ENCODE measurements around the gene CPS1.

Gene CPS1

GRCh38 chr2:210662560-210662959, 106.2 kb downstream of the CPS1 start:
- Mint-ChIP-seq H3K9me3 (ENCODE audit: low read depth) (peaks cover 14% of the 10 kb centered on the region), H3K4me1 (ENCODE audit: low read depth) (no peaks in the 10 kb centered on the region), H3K36me3 (peaks cover 2% of the 10 kb centered on the region), H3K27me3 (no peaks in the 10 kb centered on the region), H3K27ac (no peak overlapping the region), H3K4me3 (no peak overlapping the region)

- Mint-ChIP-seq H3K27ac (no peak overlapping the region), H3K27me3 (no peaks in the 10 kb centered on the region), H3K36me3 (peaks cover 4% of the 10 kb centered on the region), H3K4me1 (ENCODE audit: low read depth) (no peaks in the 10 kb centered on the region), H3K9me3 (ENCODE audit: low read depth) (peaks cover 14% of the 10 kb centered on the region), H3K4me3 (no peak overlapping the region)
These were observed 107.3 kb downstream of the CPS1 start for GRCh38 chr2:210663631-210664089.

- no peaks in the 10 kb centered on the region for H3K27me3 Mint-ChIP-seq
- no peaks in the 10 kb centered on the region for H3K9me3 Mint-ChIP-seq (ENCODE audit: low read depth)
- H3K4me1 Mint-ChIP-seq (ENCODE audit: low read depth) = no peaks in the 10 kb centered on the region
- H3K36me3 Mint-ChIP-seq = peaks cover 3% of the 10 kb centered on the region
- H3K4me3 Mint-ChIP-seq = no peak overlapping the region
- H3K27ac Mint-ChIP-seq = no peak overlapping the region
These were observed 111.3 kb downstream of the CPS1 start for GRCh38 chr2:210667711-210668110.

GRCh38 chr2:210671065-210671464, 114.7 kb downstream of the CPS1 start:
- Mint-ChIP-seq H3K27me3 (no peaks in the 10 kb centered on the region), H3K4me1 (ENCODE audit: low read depth) (no peaks in the 10 kb centered on the region), H3K36me3 (peaks cover 3% of the 10 kb centered on the region), H3K4me3 (no peak overlapping the region), H3K9me3 (ENCODE audit: low read depth) (no peaks in the 10 kb centered on the region), H3K27ac (no peak overlapping the region)

- no peaks in the 10 kb centered on the region for H3K27me3 Mint-ChIP-seq
- H3K9me3 Mint-ChIP-seq (ENCODE audit: low read depth) = no peaks in the 10 kb centered on the region
- H3K4me1 Mint-ChIP-seq (ENCODE audit: low read depth) = no peaks in the 10 kb centered on the region
- H3K4me3 Mint-ChIP-seq = no peak overlapping the region
- no peak overlapping the region for H3K27ac Mint-ChIP-seq
- H3K36me3 Mint-ChIP-seq = peaks cover 3% of the 10 kb centered on the region
These were observed 116.7 kb downstream of the CPS1 start for GRCh38 chr2:210673117-210673516.

GRCh38 chr2:210676067-210676466, 119.7 kb downstream of the CPS1 start:
- Mint-ChIP-seq H3K4me1 (ENCODE audit: low read depth) (no peaks in the 10 kb centered on the region), H3K4me3 (no peak overlapping the region), H3K9me3 (ENCODE audit: low read depth) (no peaks in the 10 kb centered on the region), H3K27me3 (no peaks in the 10 kb centered on the region), H3K36me3 (no peaks in the 10 kb centered on the region), H3K27ac (no peak overlapping the region)

- Mint-ChIP-seq H3K4me3 (no peak overlapping the region), H3K27ac (no peak overlapping the region), H3K36me3 (no peaks in the 10 kb centered on the region), H3K9me3 (ENCODE audit: low read depth) (no peaks in the 10 kb centered on the region), H3K27me3 (no peaks in the 10 kb centered on the region), H3K4me1 (ENCODE audit: low read depth) (no peaks in the 10 kb centered on the region)
These were observed 125.1 kb downstream of the CPS1 start for GRCh38 chr2:210681491-210681890.

GRCh38 chr2:210686401-210686800, 130.0 kb downstream of the CPS1 start:
- no peaks in the 10 kb centered on the region for H3K4me1 Mint-ChIP-seq (ENCODE audit: low read depth)
- no peaks in the 10 kb centered on the region for H3K36me3 Mint-ChIP-seq

GRCh38 chr2:210687786-210688470, 131.5 kb downstream of the CPS1 start:
- no peak overlapping the region for H3K27ac Mint-ChIP-seq
- H3K4me3 Mint-ChIP-seq = no peak overlapping the region
- H3K27me3 Mint-ChIP-seq = no peaks in the 10 kb centered on the region
- H3K9me3 Mint-ChIP-seq (ENCODE audit: low read depth) = no peaks in the 10 kb centered on the region
- no peaks in the 10 kb centered on the region for H3K4me1 Mint-ChIP-seq (ENCODE audit: low read depth)
- H3K36me3 Mint-ChIP-seq = no peaks in the 10 kb centered on the region

More at GRCh38 chr2:210686401-210686800, 130.0 kb downstream of the CPS1 start:
- Mint-ChIP-seq H3K27ac (no peak overlapping the region), H3K4me3 (no peak overlapping the region), H3K9me3 (ENCODE audit: low read depth) (no peaks in the 10 kb centered on the region), H3K27me3 (no peaks in the 10 kb centered on the region)

GRCh38 chr2:210707900-210708299, 151.5 kb downstream of the CPS1 start:
- no peak overlapping the region for H3K27ac Mint-ChIP-seq
- no peaks in the 10 kb centered on the region for H3K27me3 Mint-ChIP-seq
- H3K36me3 Mint-ChIP-seq = no peaks in the 10 kb centered on the region
- H3K4me3 Mint-ChIP-seq = no peak overlapping the region
- H3K9me3 Mint-ChIP-seq (ENCODE audit: low read depth) = no peaks in the 10 kb centered on the region
- H3K4me1 Mint-ChIP-seq (ENCODE audit: low read depth) = no peaks in the 10 kb centered on the region

- Mint-ChIP-seq H3K36me3 (no peaks in the 10 kb centered on the region), H3K4me3 (no peak overlapping the region), H3K27me3 (no peaks in the 10 kb centered on the region), H3K27ac (no peak overlapping the region), H3K9me3 (ENCODE audit: low read depth) (no peaks in the 10 kb centered on the region), H3K4me1 (ENCODE audit: low read depth) (no peaks in the 10 kb centered on the region)
These were observed 156.7 kb downstream of the CPS1 start for GRCh38 chr2:210713122-210713521.

- Mint-ChIP-seq H3K4me1 (ENCODE audit: low read depth) (no peaks in the 10 kb centered on the region), H3K27me3 (no peaks in the 10 kb centered on the region), H3K4me3 (no peak overlapping the region), H3K27ac (no peak overlapping the region), H3K36me3 (no peaks in the 10 kb centered on the region), H3K9me3 (ENCODE audit: low read depth) (no peaks in the 10 kb centered on the region)
These were observed 159.2 kb downstream of the CPS1 start for GRCh38 chr2:210715560-210716082.

- no peak overlapping the region for H3K4me3 Mint-ChIP-seq
- no peaks in the 10 kb centered on the region for H3K4me1 Mint-ChIP-seq (ENCODE audit: low read depth)
- H3K27ac Mint-ChIP-seq = no peak overlapping the region
- no peaks in the 10 kb centered on the region for H3K9me3 Mint-ChIP-seq (ENCODE audit: low read depth)
- no peaks in the 10 kb centered on the region for H3K36me3 Mint-ChIP-seq
- peaks cover 2% of the 10 kb centered on the region for H3K27me3 Mint-ChIP-seq
These were observed 162.1 kb downstream of the CPS1 start for GRCh38 chr2:210718503-210718902.

GRCh38 chr2:210722092-210722491, 165.7 kb downstream of the CPS1 start:
- no peaks in the 10 kb centered on the region for H3K4me1 Mint-ChIP-seq (ENCODE audit: low read depth)
- H3K36me3 Mint-ChIP-seq = no peaks in the 10 kb centered on the region
- H3K9me3 Mint-ChIP-seq (ENCODE audit: low read depth) = no peaks in the 10 kb centered on the region
- peaks cover 2% of the 10 kb centered on the region for H3K27me3 Mint-ChIP-seq
- H3K4me3 Mint-ChIP-seq = no peak overlapping the region
- no peak overlapping the region for H3K27ac Mint-ChIP-seq

- Mint-ChIP-seq H3K4me3 (no peak overlapping the region), H3K36me3 (no peaks in the 10 kb centered on the region), H3K4me1 (ENCODE audit: low read depth) (no peaks in the 10 kb centered on the region), H3K27ac (no peak overlapping the region), H3K27me3 (no peaks in the 10 kb centered on the region), H3K9me3 (ENCODE audit: low read depth) (no peaks in the 10 kb centered on the region)
These were observed 171.2 kb downstream of the CPS1 start for GRCh38 chr2:210727549-210727948.

Measured in activated naive CD8-positive, alpha-beta T cell (primary cell).